ENCODE results near the gene PNPLA1. TPM values are rescaled to one million over a fixed set of nuclear protein-coding genes. Genes with fewer than 3 reads are reported as not detected.
A peak's percentile ranks its signal among the peaks of the same experiment; 100 is the strongest.

PNPLA1 gene
- total RNA-seq, 2 experiments from 2014 or later = not detected

DNA sequence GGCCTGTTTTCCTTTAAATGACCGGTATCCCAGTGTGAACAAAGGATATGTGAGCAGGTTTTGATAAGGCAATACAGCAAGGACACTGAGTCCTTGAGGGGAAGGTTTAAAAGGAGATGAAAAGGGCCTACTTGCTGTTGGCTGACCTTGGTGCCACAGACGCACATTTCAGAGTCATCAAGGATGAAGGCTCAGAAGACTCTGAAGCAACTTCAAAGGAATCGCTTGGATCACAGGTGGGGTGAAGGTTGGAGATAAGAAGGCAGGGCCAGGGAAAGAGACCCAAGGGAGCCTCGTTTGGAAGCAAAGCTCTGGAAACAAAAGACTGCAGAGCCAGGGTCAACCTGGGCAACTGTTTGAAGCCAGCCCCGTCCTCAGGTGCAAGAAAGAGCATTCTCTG is 30.1 kb upstream of the PNPLA1 start:
- DNase-seq (no peak), ATAC-seq (ENCODE audit: low read depth) (no peak)
- Mint-ChIP-seq H3K27ac (no peak overlapping the region), H3K4me3 (no peak overlapping the region), H3K9me3 (no peaks in the 10 kb centered on the region), H3K4me1 (peaks cover 17% of the 10 kb centered on the region), H3K27me3 (peaks cover 5% of the 10 kb centered on the region), H3K36me3 (no peaks in the 10 kb centered on the region)
- POLR2A ChIA-PET = no interaction called here

DNA sequence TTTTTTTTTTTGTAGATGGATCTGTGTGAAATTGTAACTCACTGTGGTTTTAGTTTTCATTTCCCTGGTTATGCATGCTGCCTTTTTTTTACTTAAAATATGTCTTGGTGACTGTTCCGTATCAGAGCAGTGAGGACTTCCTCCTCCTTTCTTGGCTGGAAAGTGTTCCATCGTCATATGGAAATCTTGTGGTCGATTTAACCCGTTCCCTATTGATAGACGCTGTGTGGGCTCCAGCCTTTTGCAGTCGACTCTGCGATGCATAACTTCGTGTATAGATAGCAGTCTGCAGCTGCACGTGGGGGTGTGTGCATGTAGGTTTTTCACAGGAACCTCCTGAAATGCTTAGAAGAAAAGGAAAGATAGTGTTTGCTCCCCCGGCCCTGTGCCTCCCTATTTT is 28.1 kb upstream of the PNPLA1 start:
- Mint-ChIP-seq H3K27me3 (peaks cover 5% of the 10 kb centered on the region), H3K4me3 (peak overlapping the region; percentile 41), H3K4me1 (peaks cover 13% of the 10 kb centered on the region), H3K27ac (no peak overlapping the region), H3K9me3 (no peaks in the 10 kb centered on the region), H3K36me3 (no peaks in the 10 kb centered on the region)
- ATAC-seq (ENCODE audit: low read depth) (no peak), DNase-seq (no peak)
- POLR2A ChIA-PET = no interaction called here

DNA sequence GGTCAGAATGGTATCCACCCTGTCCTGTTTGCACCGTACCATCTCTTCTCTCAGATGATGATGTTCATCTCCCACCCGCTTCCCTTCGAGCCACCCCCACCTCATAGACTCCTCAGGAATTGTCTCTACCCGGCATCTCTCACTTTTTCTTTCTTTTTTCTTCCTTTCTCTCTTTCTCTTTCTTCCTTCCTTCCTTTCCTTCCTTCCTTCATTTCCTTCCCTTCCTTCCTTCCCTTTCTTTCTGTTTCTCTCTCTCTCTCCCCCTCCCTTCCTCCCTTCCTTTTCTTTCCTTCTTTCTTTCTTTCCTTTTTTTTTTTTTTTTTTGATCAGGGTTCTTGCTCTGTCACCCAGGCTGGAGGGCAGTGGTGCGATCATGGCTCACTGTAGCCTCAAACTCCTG is 27.7 kb upstream of the PNPLA1 start:
- ATAC-seq (ENCODE audit: low read depth) (no peak), DNase-seq (no peak)
- H3K9me3 Mint-ChIP-seq = no peaks in the 10 kb centered on the region
- H3K36me3 Mint-ChIP-seq = no peaks in the 10 kb centered on the region
- peaks cover 13% of the 10 kb centered on the region for H3K4me1 Mint-ChIP-seq
- no peak overlapping the region for H3K27ac Mint-ChIP-seq
- peaks cover 7% of the 10 kb centered on the region for H3K27me3 Mint-ChIP-seq
- H3K4me3 Mint-ChIP-seq = peak overlapping the region; percentile 41
- POLR2A ChIA-PET = no interaction called here

DNA sequence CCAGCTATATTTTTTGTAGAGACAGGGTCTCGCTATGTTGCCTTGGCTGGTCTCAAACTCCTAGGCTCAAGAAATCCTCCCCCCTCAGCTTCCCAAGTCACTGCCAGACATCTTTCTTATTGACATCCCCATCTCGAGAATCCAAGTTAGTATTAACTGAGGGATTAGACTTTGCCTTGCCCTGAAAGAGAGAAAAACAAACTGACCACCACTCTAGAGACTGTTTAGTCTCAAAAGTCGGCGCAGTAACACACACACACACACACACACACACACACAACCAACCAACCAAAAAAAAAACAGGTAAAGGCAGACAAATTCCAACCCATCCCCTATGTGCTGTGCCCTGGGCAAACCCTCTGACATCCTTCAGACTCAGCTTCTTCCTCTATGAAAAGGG is 27.2 kb upstream of the PNPLA1 start:
- Mint-ChIP-seq H3K27me3 (peaks cover 10% of the 10 kb centered on the region), H3K27ac (no peak overlapping the region), H3K4me3 (no peak overlapping the region), H3K4me1 (peaks cover 13% of the 10 kb centered on the region), H3K9me3 (no peaks in the 10 kb centered on the region), H3K36me3 (no peaks in the 10 kb centered on the region)
- POLR2A ChIA-PET = interaction anchor here (0.8 kb wide), 1 partner anchor 11 kb away, joined by 4 read pairs; no protein-coding TSS in a partner anchor
- no peak for DNase-seq
- no peak for ATAC-seq (ENCODE audit: low read depth)

DNA sequence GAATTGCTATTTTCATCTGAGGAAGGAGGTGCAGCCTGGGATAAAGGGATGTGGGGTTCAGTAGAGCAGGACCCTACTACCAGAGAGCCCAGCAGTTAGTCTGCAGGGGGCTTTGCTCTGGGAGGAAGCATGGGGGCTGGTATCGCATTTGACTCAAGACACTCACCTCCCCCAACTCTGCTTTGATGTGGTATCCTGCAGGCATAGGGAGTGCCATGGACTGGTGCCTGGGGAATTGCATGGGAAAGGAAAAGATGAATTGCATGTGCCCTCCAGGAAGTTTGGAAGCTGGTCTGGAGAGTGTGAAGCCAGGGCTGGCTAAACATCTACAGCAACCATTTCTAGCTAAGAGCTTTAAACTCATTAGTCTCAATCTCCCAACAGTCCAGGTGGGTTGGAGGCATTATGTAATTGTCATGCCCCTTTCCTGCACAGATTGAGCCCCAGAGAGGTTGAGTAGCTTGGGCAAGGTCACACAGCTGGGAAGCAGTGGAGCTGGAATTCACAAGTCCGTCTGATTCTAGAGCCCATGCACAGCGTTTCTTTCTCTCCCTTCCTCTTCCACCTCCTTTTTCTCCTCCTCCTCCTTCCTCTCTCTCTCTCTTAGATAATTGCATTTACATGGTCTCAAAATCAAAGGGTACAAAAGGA is 26.2 kb upstream of the PNPLA1 start:
- Mint-ChIP-seq H3K4me1 (peaks cover 13% of the 10 kb centered on the region), H3K9me3 (no peaks in the 10 kb centered on the region), H3K27me3 (peaks cover 10% of the 10 kb centered on the region), H3K36me3 (no peaks in the 10 kb centered on the region), H3K27ac (no peak overlapping the region), H3K4me3 (no peak overlapping the region)
- ATAC-seq (ENCODE audit: low read depth) (no peak), DNase-seq (no peak)
- POLR2A ChIA-PET = interaction anchor here (0.8 kb wide), 1 partner anchor 10 kb away, joined by 4 read pairs; no protein-coding TSS in a partner anchor

DNA sequence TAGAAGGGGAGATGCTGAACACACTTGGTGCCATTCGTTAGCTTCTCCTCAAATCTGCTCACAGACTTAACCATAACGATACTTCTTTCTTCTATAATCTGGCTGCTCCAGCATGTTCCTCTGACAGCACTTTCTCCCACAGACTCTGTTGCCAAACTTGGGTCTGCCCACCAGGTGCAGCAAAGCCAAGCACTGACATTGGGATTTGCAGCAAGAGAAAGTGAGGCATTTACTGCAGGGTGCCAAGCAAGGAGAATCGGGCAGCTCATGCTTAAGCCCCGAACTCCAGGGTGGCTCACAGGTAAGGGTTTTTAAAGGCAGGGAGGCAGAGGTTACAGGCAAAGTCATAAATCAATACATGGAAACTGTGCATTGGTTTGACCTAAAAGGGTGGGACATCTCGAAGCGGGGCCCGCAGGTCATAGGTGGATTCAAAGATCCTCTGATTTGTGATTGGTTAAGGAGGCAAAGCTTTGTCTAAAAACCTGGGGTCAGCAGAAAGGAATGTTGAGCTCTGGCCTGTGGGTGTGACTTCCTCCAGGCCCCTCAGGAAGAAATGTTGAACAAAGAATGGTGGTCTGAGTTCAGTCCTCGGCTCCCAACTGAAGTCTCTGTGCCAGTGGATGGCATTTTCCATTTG is 25.1 kb upstream of the PNPLA1 start:
- Mint-ChIP-seq H3K4me3 (no peak overlapping the region), H3K27me3 (peaks cover 10% of the 10 kb centered on the region), H3K9me3 (no peaks in the 10 kb centered on the region), H3K36me3 (no peaks in the 10 kb centered on the region), H3K4me1 (peaks cover 13% of the 10 kb centered on the region), H3K27ac (no peak overlapping the region)
- POLR2A ChIA-PET = interaction anchor here (0.8 kb wide), 1 partner anchor 42 kb away, joined by 3 read pairs; no protein-coding TSS in a partner anchor
- no peak for DNase-seq
- ATAC-seq (ENCODE audit: low read depth) = no peak

DNA sequence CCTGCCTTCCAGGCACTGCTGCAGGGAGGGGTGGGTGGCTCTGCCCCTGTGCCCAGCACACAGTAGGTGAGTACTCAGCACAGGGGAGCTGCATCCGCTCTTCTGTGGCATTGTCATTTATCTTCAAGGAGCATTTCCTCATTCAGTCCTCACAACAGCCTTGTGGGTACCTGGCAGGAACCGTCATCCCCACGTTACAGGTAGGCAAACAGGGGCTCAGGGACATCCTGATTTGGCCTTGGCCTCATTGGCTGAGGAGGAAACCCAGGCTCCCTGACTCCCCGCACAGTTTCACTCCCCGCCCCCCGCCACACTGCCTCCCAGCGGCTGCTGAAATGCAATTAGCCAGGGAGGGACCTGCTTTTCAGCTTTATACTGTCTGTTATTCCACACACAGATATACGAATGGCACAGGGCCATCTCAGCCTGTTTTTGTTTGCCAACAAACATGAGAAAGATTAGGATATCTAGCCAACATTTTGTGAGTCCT is 24.2 kb upstream of the PNPLA1 start:
- Mint-ChIP-seq H3K27me3 (peaks cover 10% of the 10 kb centered on the region), H3K27ac (no peak overlapping the region), H3K4me3 (no peak overlapping the region), H3K9me3 (no peaks in the 10 kb centered on the region), H3K4me1 (peaks cover 13% of the 10 kb centered on the region), H3K36me3 (no peaks in the 10 kb centered on the region)
- ATAC-seq (ENCODE audit: low read depth) (peak; percentile 47), DNase-seq (peak; percentile 49)
- POLR2A ChIA-PET = interaction anchor here (0.8 kb wide), 1 partner anchor 43 kb away, joined by 3 read pairs; no protein-coding TSS in a partner anchor

DNA sequence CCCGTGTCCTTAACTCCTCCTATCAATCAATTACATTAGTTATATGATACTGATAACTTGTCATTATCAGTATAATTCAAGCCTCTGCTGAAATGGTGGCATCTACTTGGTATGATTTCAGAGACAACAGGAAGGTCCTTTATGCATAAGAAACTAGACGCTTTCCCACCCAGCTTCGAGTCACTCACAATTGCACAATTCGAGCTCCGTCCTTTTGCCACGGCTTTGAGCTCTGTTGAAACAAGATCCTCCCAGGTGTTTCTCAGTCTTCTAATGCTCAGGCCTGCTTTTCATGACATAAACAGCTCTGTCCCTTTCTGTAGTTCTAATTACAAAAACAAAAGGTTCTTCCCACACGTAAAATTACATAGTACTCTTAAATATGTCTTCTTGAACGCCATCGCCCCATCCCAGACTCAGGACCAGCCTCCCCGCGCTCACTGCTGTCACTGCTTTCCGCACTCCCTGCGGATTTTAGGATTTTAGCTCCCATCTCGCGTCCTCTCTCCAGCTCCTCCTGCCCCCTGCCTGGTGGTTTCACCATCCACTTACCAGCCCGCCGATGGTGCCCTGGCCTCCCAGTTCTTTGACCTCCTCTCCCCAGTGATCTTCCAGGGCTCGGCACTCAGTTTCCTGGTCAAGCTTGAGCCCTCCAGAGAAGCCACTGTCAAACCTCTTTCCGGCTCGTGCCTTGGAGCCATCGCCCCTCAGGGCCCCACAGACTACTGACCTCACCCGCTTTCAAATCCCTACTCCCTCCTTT is 23.2 kb upstream of the PNPLA1 start:
- Mint-ChIP-seq H3K36me3 (no peaks in the 10 kb centered on the region), H3K4me1 (peaks cover 11% of the 10 kb centered on the region), H3K4me3 (no peak overlapping the region), H3K27ac (no peak overlapping the region), H3K9me3 (no peaks in the 10 kb centered on the region), H3K27me3 (peaks cover 10% of the 10 kb centered on the region)
- POLR2A ChIA-PET = no interaction called here
- no peak for DNase-seq
- ATAC-seq (ENCODE audit: low read depth) = no peak

DNA sequence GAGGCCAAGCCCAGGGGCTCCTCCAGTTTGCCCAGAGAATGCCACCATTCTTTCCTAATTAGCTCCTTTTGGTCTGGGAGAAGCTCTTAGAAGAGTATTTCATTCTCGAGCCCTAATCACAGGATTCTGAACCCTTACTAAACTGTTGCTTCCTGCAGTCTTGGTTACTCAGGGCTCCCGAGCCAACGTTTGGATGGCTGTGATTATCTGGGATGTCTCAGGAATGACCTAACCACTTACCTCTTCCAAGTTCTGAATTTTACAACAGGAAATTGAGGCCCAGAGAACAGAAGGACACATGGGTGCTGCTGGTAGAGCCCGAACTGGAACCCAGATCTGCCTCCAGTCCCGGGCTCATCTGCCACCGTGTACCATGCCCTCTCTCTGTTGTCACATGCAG is 22.2 kb upstream of the PNPLA1 start:
- H3K4me3 Mint-ChIP-seq = no peak overlapping the region
- no peaks in the 10 kb centered on the region for H3K9me3 Mint-ChIP-seq

DNA sequence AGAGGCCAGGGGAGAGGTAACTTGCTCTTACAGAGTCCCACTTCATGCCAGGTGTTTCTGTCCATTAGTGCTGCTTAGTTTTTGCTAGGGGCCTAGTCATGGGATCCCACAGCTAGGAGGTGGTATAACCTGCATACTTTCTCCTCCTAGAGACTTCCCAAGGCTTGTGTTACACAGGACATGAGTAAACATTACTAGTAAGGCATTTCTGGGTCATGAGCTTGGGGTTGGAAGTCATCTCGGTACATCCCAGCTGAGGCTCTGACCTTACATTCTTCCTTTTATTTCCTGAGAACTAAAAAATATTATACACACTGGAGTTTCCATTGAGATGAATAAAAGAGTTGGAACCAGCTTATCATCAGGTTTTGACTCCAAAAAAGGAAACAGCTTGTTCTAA is 20.9 kb upstream of the PNPLA1 start:
- H3K36me3 Mint-ChIP-seq = no peaks in the 10 kb centered on the region
- ATAC-seq (ENCODE audit: low read depth) = no peak
- peaks cover 2% of the 10 kb centered on the region for H3K4me1 Mint-ChIP-seq
- no peaks in the 10 kb centered on the region for H3K9me3 Mint-ChIP-seq
- DNase-seq = no peak
- H3K4me3 Mint-ChIP-seq = no peak overlapping the region
- H3K27ac Mint-ChIP-seq = no peak overlapping the region
- H3K27me3 Mint-ChIP-seq = peaks cover 11% of the 10 kb centered on the region
- POLR2A ChIA-PET = no interaction called here

More for the DNA sequence above, 22.2 kb upstream of the PNPLA1 start:
- Mint-ChIP-seq H3K27me3 (peaks cover 14% of the 10 kb centered on the region), H3K27ac (no peak overlapping the region), H3K4me1 (peaks cover 4% of the 10 kb centered on the region), H3K36me3 (no peaks in the 10 kb centered on the region)
- no peak for ATAC-seq (ENCODE audit: low read depth)
- no peak for DNase-seq
- POLR2A ChIA-PET = no interaction called here

DNA sequence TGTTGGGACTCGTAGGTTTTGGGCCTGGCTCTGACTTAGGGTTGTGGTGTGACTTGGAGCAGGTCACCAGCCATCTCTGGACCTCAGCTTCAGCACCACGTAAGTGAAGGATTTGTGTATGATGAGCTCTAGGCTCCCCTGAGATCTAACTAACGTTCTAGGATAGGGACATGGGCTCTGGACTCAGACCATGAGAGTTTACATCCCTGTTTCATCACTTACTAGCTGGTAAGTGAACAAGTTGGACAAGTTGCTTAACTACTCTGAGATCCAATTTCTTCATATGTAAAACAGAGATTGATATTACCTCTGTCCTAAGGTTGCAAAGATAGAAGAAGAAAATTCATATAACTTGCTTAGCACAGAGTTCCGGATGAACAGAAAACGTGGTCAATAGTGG is 20.3 kb upstream of the PNPLA1 start:
- no peak overlapping the region for H3K27ac Mint-ChIP-seq
- no peak overlapping the region for H3K4me3 Mint-ChIP-seq

DNA sequence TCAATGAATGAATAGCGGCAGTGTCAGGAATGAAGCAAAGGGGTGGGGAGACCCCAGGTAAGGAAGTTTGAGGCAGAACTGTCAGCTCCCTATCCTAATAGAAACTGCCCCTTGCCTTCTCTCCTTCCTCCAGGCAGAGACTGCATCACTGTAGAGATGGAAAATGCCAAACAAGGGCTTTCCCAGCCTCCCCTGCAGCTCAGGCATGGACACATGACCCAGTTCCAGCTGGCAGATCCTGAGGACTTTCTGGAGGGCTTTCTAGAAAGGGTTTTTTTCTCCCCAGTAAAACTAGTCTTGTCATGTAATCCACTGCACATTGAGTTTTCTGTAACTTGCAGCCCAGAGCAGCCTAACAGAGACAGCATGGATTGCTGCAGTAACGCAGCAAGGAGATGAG is 17.9 kb upstream of the PNPLA1 start:
- ATAC-seq (ENCODE audit: low read depth) (no peak), DNase-seq (no peak)
- Mint-ChIP-seq H3K4me1 (no peaks in the 10 kb centered on the region), H3K9me3 (no peaks in the 10 kb centered on the region), H3K4me3 (no peak overlapping the region), H3K27ac (no peak overlapping the region), H3K27me3 (peaks cover 11% of the 10 kb centered on the region), H3K36me3 (no peaks in the 10 kb centered on the region)
- POLR2A ChIA-PET = no interaction called here

More for the DNA sequence above, 20.3 kb upstream of the PNPLA1 start:
- Mint-ChIP-seq H3K27me3 (peaks cover 11% of the 10 kb centered on the region), H3K4me1 (peaks cover 2% of the 10 kb centered on the region), H3K9me3 (no peaks in the 10 kb centered on the region), H3K36me3 (no peaks in the 10 kb centered on the region)
- POLR2A ChIA-PET = no interaction called here
- ATAC-seq (ENCODE audit: low read depth) (no peak), DNase-seq (no peak)

DNA sequence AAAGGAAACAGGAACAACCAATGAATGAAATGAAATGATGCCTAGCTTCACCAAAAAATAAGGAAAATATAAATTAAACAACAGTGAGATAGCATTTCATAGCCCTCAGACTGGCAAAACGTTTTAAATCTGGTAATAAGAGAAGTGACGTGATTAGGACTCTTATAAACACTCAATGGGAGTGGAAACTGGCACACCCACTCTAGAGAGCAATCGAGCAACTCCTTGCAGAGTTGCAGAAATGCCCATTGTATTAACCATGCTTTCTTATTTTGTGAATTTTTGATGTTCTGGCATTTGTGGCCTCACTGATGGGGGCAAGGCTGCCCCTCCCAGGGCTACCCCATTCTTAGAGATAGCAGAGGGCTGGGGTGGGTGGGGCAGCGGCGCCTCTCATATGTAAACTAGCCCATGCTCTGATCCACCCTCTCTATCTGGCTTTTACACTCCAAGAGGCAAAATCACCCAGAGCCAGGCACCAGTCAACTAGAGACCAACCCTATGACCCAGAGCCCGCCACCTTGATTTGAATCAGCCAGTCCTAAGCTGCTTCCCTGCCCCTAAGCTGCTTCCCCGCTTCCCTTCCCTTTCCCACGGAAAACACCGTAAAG is 6.4 kb upstream of the PNPLA1 start:
- H3K4me3 Mint-ChIP-seq = no peak overlapping the region

More for the DNA sequence above, 6.4 kb upstream of the PNPLA1 start:
- POLR2A ChIA-PET = no interaction called here
- Mint-ChIP-seq H3K4me1 (no peaks in the 10 kb centered on the region), H3K9me3 (peaks cover 4% of the 10 kb centered on the region), H3K27me3 (peaks cover 16% of the 10 kb centered on the region), H3K27ac (no peak overlapping the region), H3K36me3 (no peaks in the 10 kb centered on the region)
- ATAC-seq (ENCODE audit: low read depth) (no peak), DNase-seq (no peak)

All from activated naive CD8-positive, alpha-beta T cell treated with anti-CD3 and anti-CD28 coated beads, Interleukin-2, amount 10 ng/mL, durations not matched to agents 7 days and 5 days (primary cell).